Colonic mucosa (tissue), 4 donors: Measurements from ENCODE around the gene HPSE. TPM values are rescaled to one million over a fixed set of nuclear protein-coding genes. Genes with fewer than 3 reads are reported as not detected.

Experiments used
- DNase-seq: peaks from one replicate; pipeline ENCODE4 v3.0.0-alpha.2; 2020
- H3K27ac ChIP-seq: fragments of 200-600 bp; one replicate; pipeline ENCODE4 v1.8.0; 2021
- H3K27me3 ChIP-seq: fragments of 200-600 bp; one replicate; pipeline ENCODE4 v1.8.0; 2021
- H3K36me3 ChIP-seq: fragments of 200-600 bp; one replicate; pipeline ENCODE4 v1.8.0; 2021
- H3K4me1 ChIP-seq: fragments of 200-600 bp; one replicate; pipeline ENCODE4 v1.8.0; 2021; ENCODE audit warnings: mild to moderate bottlenecking
- H3K4me3 ChIP-seq: fragments of 200-600 bp; one replicate; pipeline ENCODE4 v1.8.0; 2021
- H3K9ac ChIP-seq, 2 donors: one replicate each; pipeline ENCODE4 v1.7.0; 2013; ENCODE audit warnings: control low read depth in 2 of 2, low read depth in 2 of 2, low read length in 2 of 2
- H3K9me3 ChIP-seq: fragments of 200-600 bp; one replicate; pipeline ENCODE4 v1.8.0; 2021
- CTCF ChIP-seq: fragments of 200-600 bp; IDR thresholded peaks from one replicate; pipeline ENCODE4 v1.8.0; 2022; ENCODE audit warnings: antibody characterized with exemption, mild to moderate bottlenecking
- intact Hi-C: fragments of 100-400 bp; cut with DNase I; formaldehyde crosslinking; loops from one replicate; pipeline ENCODE4 v1.14.1; 2022
- total RNA-seq, 2 donors: library from RNA; stranded (reverse); fragmentation: NEBNext Ultra II Directional in 1 of 2; extraction: Animal tissue kit (Norgen Biotek cat#: 25700) in 1 of 2; gene quantifications; one replicate each; pipeline ENCODE4 v1.2.1, GENCODE V29; 2021
- donor health status: healthy.
- donor health status: DM: no; HTN: no; CAD: no.
- donor health status: DM: no; HTN: no; CAD: no.

The HPSE gene
- total RNA-seq, 2 donors from 2014 or later: 11.7 to 16.7 TPM

GRCh38 chr4:83371936-83372335, 37.3 kb upstream of the HPSE start:
- H3K4me3 ChIP-seq: no peak overlapping the region
- TF ChIP-seq CTCF: no peak
- no peaks in the 10 kb centered on the region for H3K36me3 ChIP-seq
- H3K27ac ChIP-seq: no peak overlapping the region
- no peaks in the 10 kb centered on the region for H3K4me1 ChIP-seq
- no peaks in the 10 kb centered on the region for H3K9me3 ChIP-seq
- DNase-seq: no peak
- no peaks in the 10 kb centered on the region for H3K27me3 ChIP-seq
- no peak overlapping the region for H3K9ac ChIP-seq
- intact Hi-C loops: no loop called here

- Histone ChIP-seq H3K36me3 (no peaks in the 10 kb centered on the region), H3K9ac (no peak overlapping the region), H3K27ac (no peak overlapping the region), H3K4me1 (no peaks in the 10 kb centered on the region), H3K4me3 (no peak overlapping the region), H3K9me3 (no peaks in the 10 kb centered on the region), H3K27me3 (no peaks in the 10 kb centered on the region)
- DNase-seq: no peak
- intact Hi-C loops: no loop called here
- TF ChIP-seq CTCF: no peak
Observed at GRCh38 chr4:83371235-83371634, 36.6 kb upstream of the HPSE start.

- no peaks in the 10 kb centered on the region for H3K9me3 ChIP-seq
- H3K9ac ChIP-seq: no peak overlapping the region
- H3K4me3 ChIP-seq: no peak overlapping the region
- H3K4me1 ChIP-seq: no peaks in the 10 kb centered on the region
- DNase-seq: no peak
- H3K27me3 ChIP-seq: no peaks in the 10 kb centered on the region
- intact Hi-C loops: no loop called here
- no peaks in the 10 kb centered on the region for H3K36me3 ChIP-seq
- H3K27ac ChIP-seq: no peak overlapping the region
- no peak for TF ChIP-seq CTCF
Observed at GRCh38 chr4:83370640-83370906, 35.9 kb upstream of the HPSE start.

- Histone ChIP-seq H3K4me1 (no peaks in the 10 kb centered on the region), H3K27me3 (no peaks in the 10 kb centered on the region), H3K4me3 (no peak overlapping the region), H3K9ac (no peak overlapping the region), H3K27ac (no peak overlapping the region), H3K36me3 (no peaks in the 10 kb centered on the region), H3K9me3 (no peaks in the 10 kb centered on the region)
- intact Hi-C loops: no loop called here
- TF ChIP-seq CTCF: no peak
- no peak for DNase-seq
Observed at GRCh38 chr4:83369831-83370639, 35.4 kb upstream of the HPSE start.

GRCh38 chr4:83364312-83364711, 29.7 kb upstream of the HPSE start:
- no peaks in the 10 kb centered on the region for H3K9me3 ChIP-seq
- no peak overlapping the region for H3K27ac ChIP-seq
- no peak for DNase-seq
- H3K4me3 ChIP-seq: no peak overlapping the region
- intact Hi-C loops: no loop called here
- no peaks in the 10 kb centered on the region for H3K36me3 ChIP-seq
- H3K4me1 ChIP-seq: no peaks in the 10 kb centered on the region
- no peak for TF ChIP-seq CTCF
- H3K27me3 ChIP-seq: no peaks in the 10 kb centered on the region
- no peak overlapping the region for H3K9ac ChIP-seq
